ENCODE measurements around the gene LCMT1.

LCMT1 gene

DNA sequence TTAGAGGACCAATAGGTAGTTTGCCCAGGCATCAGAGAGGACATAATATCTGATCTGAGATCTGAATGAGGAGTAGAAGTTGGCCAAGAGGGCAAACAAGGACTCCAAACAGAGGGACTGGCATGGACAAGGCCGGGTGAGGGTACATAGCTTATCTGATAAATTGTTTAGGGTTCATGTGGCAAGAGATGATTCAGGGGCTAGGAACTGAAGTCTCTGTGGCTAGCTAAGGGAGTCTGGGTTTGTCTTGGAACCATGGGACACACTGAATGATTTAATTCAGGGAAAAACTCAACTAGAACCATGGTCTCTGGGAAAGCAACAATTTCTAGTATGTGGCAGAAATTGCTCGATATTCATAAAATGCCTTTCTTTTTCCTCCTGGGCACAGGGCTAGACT is 101.1 kb downstream of the LCMT1 start:
- DNase-seq, result no peak

GRCh38 chr16:25213709-25214397 is 102.3 kb downstream of the LCMT1 start:
- no peak for DNase-seq

GRCh38 chr16:25217112-25217511 is 105.6 kb downstream of the LCMT1 start:
- no peak for DNase-seq

GRCh38 chr16:25217921-25218320 is 106.4 kb downstream of the LCMT1 start:
- DNase-seq, result no peak

DNA sequence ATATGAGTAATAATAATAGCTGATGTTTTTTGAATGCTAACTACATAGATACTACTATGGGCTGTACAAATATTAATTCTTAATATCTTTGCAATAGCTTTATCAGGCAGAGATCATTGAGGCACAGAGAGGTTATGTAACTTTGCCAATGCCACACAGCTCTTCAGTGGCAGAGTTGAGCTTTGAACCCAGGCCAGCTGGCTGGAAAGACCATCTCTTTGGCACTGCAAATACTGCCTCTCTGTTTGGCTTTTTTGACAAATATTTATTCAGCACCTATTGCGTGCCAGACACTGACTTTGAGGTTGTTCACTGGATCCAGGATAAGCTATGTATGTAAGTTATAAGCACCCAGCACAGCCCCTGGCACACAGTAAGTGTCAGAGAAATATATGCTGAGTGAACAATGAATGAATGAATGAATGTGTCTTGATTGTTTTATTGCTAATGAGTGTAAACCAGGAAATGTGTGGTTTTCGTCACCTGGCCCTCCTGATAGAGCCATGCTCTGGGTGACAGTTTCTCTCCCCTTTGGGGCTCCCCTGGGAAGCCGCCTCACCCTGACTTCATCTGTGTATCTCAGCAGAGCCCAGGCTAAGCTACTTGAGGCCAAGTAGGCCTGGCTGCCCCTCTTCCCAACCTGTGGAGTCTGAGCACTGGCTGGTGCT is 107.7 kb downstream of the LCMT1 start:
- no peak for DNase-seq

- no peak for DNase-seq
Observed at GRCh38 chr16:25222959-25223358, 111.4 kb downstream of the LCMT1 start.

GRCh38 chr16:25223964-25224363 is 112.4 kb downstream of the LCMT1 start:
- DNase-seq, result no peak

DNA sequence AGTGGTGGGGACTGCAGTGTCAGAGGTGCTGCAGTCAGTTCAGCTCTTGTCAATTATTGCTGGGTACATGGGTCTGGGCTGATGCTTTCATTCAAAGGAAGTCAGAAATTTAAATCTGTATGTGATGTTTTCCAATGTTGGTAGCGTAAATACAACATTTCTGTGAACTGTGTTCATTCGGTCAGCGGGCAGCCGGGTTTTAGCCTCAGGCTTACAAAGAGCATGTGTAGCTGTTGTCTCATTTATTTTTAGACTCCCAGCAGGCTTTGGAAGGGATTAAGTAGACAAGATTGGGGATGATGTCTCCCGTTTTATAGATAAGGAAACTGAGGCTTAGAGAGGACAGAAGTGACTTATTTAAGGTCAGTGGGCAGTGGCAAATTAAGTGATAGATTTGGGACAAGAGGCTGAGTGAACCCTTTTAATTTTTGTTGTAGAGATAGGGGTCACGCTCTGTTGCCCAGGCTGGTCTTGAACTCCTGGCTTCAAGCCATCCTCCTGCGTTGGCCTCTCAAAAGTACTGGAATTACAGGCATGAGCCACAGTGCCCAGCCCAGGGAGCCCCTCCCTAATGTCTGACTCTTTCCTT is 113.3 kb downstream of the LCMT1 start:
- DNase-seq, result no peak

All from NCI-H526 (cell line).